ENCODE results near the gene TREM1.

TREM1 gene

DNA sequence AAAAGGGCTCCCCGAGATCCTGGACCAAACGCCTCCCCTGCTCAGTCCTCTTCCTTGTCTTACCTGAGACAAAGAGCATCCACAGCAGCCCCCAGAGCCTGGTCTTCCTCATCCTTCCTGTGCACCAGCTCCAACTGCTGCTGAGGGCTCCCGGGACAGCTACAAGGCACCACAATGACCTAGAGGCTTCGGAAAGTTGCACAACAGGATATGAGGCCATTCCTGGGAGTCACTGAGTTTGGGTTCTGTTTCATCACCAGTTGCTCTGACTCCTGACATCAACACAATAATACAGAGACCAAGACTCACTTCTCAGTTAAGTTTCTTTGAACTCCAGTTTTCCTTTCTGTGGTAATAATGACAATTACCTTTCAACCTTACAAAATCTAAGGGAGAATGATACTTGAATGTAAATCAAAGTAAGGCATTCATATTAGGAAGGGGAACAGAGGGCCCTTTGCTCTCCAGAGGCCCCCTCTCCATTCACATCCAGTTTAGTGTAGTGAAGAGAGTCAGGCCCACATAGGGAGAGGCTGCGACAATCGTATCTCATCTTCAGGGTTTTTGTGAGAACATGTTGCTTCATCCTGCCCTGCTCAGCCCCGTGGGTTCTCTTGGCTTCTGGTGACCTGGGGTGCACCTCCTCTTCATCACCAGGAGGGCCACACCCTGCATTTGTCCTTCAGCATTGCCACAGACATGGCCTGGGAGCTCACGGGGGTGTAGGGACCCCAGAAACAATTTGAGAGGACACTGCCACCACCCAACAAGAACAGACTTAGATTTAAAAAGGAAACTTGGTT, at the start of gene TREM1:
TSS of gene TREM1 (minus strand) at position 139 of the 803 bp plus-strand sequence. CDS start at position 112, 27 bp downstream.
- ChIA-PET POLR2A (no interaction called here), CTCF (interaction anchor here (1.2 kb wide), 1 partner anchor 20 kb away, joined by 3 read pairs; no protein-coding TSS in a partner anchor)
- H3K4me3 ChIP-seq (ENCODE audit: low read depth, low read length): no peak within 1 kb of the TSS
- DNase-seq (ENCODE audit: low read depth, low spot score): no peak
- TF ChIP-seq, protein P1, sequence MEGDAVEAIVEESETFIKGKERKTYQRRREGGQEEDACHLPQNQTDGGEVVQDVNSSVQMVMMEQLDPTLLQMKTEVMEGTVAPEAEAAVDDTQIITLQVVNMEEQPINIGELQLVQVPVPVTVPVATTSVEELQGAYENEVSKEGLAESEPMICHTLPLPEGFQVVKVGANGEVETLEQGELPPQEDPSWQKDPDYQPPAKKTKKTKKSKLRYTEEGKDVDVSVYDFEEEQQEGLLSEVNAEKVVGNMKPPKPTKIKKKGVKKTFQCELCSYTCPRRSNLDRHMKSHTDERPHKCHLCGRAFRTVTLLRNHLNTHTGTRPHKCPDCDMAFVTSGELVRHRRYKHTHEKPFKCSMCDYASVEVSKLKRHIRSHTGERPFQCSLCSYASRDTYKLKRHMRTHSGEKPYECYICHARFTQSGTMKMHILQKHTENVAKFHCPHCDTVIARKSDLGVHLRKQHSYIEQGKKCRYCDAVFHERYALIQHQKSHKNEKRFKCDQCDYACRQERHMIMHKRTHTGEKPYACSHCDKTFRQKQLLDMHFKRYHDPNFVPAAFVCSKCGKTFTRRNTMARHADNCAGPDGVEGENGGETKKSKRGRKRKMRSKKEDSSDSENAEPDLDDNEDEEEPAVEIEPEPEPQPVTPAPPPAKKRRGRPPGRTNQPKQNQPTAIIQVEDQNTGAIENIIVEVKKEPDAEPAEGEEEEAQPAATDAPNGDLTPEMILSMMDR (IDR thresholded peaks at IDR 0.05; ENCODE audit: insufficient read depth, low read length, missing control alignments): no peak

DNA sequence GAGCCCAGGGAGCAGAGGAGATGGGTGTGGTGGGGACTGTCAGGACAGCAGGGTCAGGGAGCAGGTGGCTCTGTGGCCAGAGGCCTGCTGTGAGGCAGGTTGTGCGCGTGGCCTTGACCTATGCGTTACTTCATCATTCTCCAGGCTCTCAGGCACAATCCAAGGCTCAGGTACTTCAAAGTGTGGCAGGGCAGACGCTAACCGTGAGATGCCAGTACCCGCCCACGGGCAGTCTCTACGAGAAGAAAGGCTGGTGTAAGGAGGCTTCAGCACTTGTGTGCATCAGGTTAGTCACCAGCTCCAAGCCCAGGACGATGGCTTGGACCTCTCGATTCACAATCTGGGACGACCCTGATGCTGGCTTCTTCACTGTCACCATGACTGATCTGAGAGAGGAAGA, 49.5 kb upstream of the TREM1 start:
- no peak for DNase-seq (ENCODE audit: low read depth, low spot score)
- ChIA-PET POLR2A (no interaction called here), CTCF (no interaction called here)
- no peak overlapping the region for H3K4me3 ChIP-seq (ENCODE audit: low read depth, low read length)
- TF ChIP-seq, protein P1 (IDR thresholded peaks at IDR 0.05; ENCODE audit: insufficient read depth, low read length, missing control alignments): no peak

DNA sequence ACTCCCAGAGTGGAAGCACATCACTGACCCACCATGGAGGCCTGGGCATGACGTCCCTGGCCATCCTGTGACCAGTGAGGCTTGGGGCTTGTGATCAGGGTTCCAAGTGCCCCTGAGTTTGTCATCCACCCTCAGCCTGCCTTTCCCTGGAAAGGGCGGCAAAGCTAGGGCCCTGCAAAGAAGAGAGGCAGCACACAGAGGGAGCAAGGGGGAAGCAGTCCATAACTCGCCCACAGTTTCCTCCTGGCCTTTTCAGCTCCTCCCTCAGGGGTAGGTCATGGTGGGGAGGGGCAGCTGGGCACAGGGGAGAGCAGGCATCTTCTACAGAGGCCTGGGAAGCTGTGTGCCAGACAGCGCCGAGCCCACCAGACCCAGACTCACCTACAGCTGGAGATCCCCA, 48.8 kb upstream of the TREM1 start, which contains the start of gene NCR2:
TSS of gene NCR2 (plus strand) at position 313 of the 400 bp plus-strand sequence. CDS start 269 bp downstream, outside the sequence.
- H3K4me3 ChIP-seq (ENCODE audit: low read depth, low read length): no peak within 1 kb of the TSS
- ChIA-PET CTCF (interaction anchor here (0.7 to 1.0 kb wide), 2 partner anchors 16 to 65 kb away, joined by 3 to 4 read pairs; no protein-coding TSS in a partner anchor), POLR2A (no interaction called here)
- TF ChIP-seq, protein P1 (IDR thresholded peaks at IDR 0.05; ENCODE audit: insufficient read depth, low read length, missing control alignments): no peak
- no peak for DNase-seq (ENCODE audit: low read depth, low spot score)

DNA sequence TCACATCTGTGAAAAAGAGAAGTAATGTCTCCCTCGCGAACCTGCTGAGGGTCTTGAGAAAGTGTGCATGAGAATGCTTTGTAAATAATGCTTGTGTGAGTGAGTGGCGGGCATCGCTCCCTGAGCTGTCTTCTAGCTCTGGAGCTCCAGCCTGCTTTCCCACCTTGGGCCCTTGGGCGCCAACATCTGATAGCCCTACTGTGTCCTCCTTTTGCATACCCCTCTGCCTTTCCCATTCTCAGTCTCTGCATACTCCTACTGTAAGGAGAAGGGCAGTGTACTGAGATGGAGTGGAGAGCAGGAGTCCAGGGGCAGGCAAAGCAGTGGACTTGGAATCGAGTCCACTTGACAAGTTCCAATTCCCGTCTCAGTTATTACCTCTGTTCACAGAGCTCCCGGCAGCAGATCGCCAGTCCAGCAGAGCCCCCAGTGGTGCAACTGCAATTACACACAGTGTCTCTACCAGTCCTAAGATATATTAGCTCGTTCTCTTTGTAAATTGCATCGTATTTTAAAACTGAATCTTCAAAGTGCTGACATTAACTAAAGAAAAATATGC, 48.1 kb upstream of the TREM1 start:
- ChIA-PET POLR2A (no interaction called here), CTCF (interaction anchor here (0.7 to 2.6 kb wide), 5 partner anchors 10 to 349 kb away, joined by 3 to 13 read pairs (median 4); no protein-coding TSS in a partner anchor)
- H3K4me3 ChIP-seq (ENCODE audit: low read depth, low read length): no peak overlapping the region
- TF ChIP-seq, protein P1 (IDR thresholded peaks at IDR 0.05; ENCODE audit: insufficient read depth, low read length, missing control alignments): no peak
- no peak for DNase-seq (ENCODE audit: low read depth, low spot score)

DNA sequence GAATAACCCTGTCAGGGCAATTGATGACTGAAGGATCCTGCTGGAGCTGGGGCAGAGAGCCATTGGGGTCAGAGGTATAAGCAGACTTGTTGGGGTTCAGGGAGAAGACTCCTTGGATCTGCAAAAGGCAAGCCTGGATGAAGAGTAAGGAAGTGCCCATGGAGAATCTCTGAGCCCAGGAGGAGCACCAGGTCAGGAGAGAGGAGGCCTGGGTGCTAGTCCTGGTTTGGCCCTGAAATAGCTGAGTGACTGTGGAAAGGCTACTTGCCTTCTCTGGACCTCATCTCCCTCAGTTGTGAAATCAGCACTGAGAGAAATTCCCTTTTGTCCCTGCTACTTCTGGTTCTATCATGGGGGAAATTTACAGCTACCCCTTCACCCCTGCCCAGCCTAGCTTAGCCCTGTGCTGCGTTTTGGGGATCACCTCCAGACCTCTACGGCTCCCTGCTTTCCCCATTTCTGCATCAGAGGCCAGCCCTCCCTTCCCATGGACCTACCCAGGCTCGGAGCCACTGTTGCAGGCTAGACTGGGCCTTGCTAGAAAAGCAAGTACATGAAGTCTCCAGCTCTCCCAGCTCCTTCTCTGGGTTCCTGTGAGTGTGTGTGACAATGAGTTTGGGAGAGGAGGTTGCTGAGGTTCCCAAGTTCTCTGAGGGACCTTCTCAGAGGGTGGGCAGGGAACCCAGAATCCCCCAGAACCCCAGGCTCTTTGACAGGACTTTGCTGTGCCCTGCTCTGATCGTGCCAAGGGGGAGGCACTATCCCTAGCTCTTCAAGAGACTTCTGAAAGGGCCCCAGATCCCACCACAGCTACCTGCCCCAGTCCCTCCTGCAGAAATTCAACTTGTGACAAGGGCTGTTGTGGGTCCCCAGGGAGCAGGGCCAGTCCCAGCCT, 46.6 kb upstream of the TREM1 start:
- TF ChIP-seq, protein P1 (IDR thresholded peaks at IDR 0.05; ENCODE audit: insufficient read depth, low read length, missing control alignments): no peak
- POLR2A ChIA-PET: no interaction called here
- no peak for DNase-seq (ENCODE audit: low read depth, low spot score)
- CTCF ChIA-PET: interaction anchor here (1.0 to 2.6 kb wide), 4 partner anchors 12 to 350 kb away, joined by 4 to 13 read pairs (median 6); no protein-coding TSS in a partner anchor
- H3K4me3 ChIP-seq (ENCODE audit: low read depth, low read length): no peak overlapping the region
